Endothelial cell of hepatic sinusoid (primary cell): Measurements from ENCODE around the gene WDR41.
"Not testable (repeated sequence)": the region's sequence is repeated elsewhere in the genome, so short reads cannot be mapped to it uniquely, and the experiment has no call there.

Experiments
- in situ Hi-C: cut with HindIII; loops from 2 replicates; pipeline ENCODE4 v1.10.0; 2017; ENCODE audit warnings: low sequenced_read_pairs

Gene WDR41

GRCh38 chr5:77491783-77492652, at the start of gene WDR41:
Gene WDR41, minus strand, starts transcription at chr5:77492316. Its CDS starts 96 bp downstream, at chr5:77492220.
- in situ Hi-C loops: no loop called here

GRCh38 chr5:77531297-77531696, 39.2 kb upstream of the WDR41 start:
- in situ Hi-C loops: no loop called here

GRCh38 chr5:77518304-77518703, 26.2 kb upstream of the WDR41 start:
- in situ Hi-C loops: no loop called here

GRCh38 chr5:77514457-77514856, 22.3 kb upstream of the WDR41 start:
- in situ Hi-C loops: no loop called here

- in situ Hi-C loops: no loop called here
Measured at GRCh38 chr5:77513321-77513720, 21.2 kb upstream of the WDR41 start.

GRCh38 chr5:77501132-77501531, 9.0 kb upstream of the WDR41 start:
- in situ Hi-C loops: not testable (repeated sequence)

- in situ Hi-C loops: no loop called here
Measured at GRCh38 chr5:77499973-77500372, 7.9 kb upstream of the WDR41 start.

GRCh38 chr5:77499441-77499840, 7.3 kb upstream of the WDR41 start:
- in situ Hi-C loops: no loop called here

- in situ Hi-C loops: no loop called here
Measured at GRCh38 chr5:77498952-77499351, 6.8 kb upstream of the WDR41 start.

- in situ Hi-C loops: no loop called here
Measured at GRCh38 chr5:77494935-77495334, 2.8 kb upstream of the WDR41 start.

- in situ Hi-C loops: no loop called here
Measured at GRCh38 chr5:77492653-77493000, 511 bp upstream of the WDR41 start.

- in situ Hi-C loops: not testable (repeated sequence)
Measured at GRCh38 chr5:77490741-77491344, 1.3 kb downstream of the WDR41 start.

- in situ Hi-C loops: no loop called here
Measured at GRCh38 chr5:77486344-77486962, 5.7 kb downstream of the WDR41 start.

GRCh38 chr5:77483682-77484081, 8.4 kb downstream of the WDR41 start:
- in situ Hi-C loops: no loop called here

GRCh38 chr5:77475041-77475440, 17.1 kb downstream of the WDR41 start:
- in situ Hi-C loops: not testable (repeated sequence)

GRCh38 chr5:77468875-77469274, 23.2 kb downstream of the WDR41 start:
- in situ Hi-C loops: loop anchor here (5.0 kb wide), 1 partner anchor 42 kb away; no protein-coding TSS in a partner anchor

GRCh38 chr5:77463905-77464304, 28.2 kb downstream of the WDR41 start:
- in situ Hi-C loops: no loop called here

GRCh38 chr5:77461287-77461686, 30.8 kb downstream of the WDR41 start:
- in situ Hi-C loops: no loop called here

GRCh38 chr5:77454123-77454522, 38.0 kb downstream of the WDR41 start:
- in situ Hi-C loops: no loop called here

- in situ Hi-C loops: no loop called here
Measured at GRCh38 chr5:77452351-77452750, 39.8 kb downstream of the WDR41 start.

- in situ Hi-C loops: no loop called here
Measured at GRCh38 chr5:77449981-77450380, 42.1 kb downstream of the WDR41 start.

- in situ Hi-C loops: no loop called here
Measured at GRCh38 chr5:77449277-77449676, 42.8 kb downstream of the WDR41 start.
